Measurements from ENCODE around the gene B4GALT7. TPM values are rescaled to one million over a fixed set of nuclear protein-coding genes. Genes with fewer than 3 reads are reported as not detected.

The B4GALT7 gene
- polyA plus RNA-seq, 1 donor from 2014 or later, result 60.2 TPM

GRCh38 chr5:177610131-177610769, 10.3 kb downstream of the B4GALT7 start:
- H3K27ac ChIP-seq (ENCODE audit: low read length), result no peak overlapping the region
- no peaks in the 10 kb centered on the region for H3K27me3 ChIP-seq (ENCODE audit: insufficient read depth, low read depth, low read length)
- H3F3A ChIP-seq (ENCODE audit: insufficient read depth, low read length, poor library complexity, severe bottlenecking), result no peaks in the 10 kb centered on the region
- TF ChIP-seq EZH2 (IDR thresholded peaks at IDR 0.05; ENCODE audit: borderline replicate concordance, insufficient read depth, low read length, poor library complexity, severe bottlenecking) (no peak), TAF1 (IDR thresholded peaks at IDR 0.05; ENCODE audit: low read depth) (no peak)
- no peak overlapping the region for H2AFZ ChIP-seq (ENCODE audit: low read depth, low read length)
- H3K36me3 ChIP-seq (ENCODE audit: insufficient read depth, low read length), result no peaks in the 10 kb centered on the region
- no peak overlapping the region for H3K4me2 ChIP-seq (ENCODE audit: low read length)
- no peaks in the 10 kb centered on the region for H4K20me1 ChIP-seq (ENCODE audit: insufficient read depth)
- no peak overlapping the region for H3K9ac ChIP-seq (ENCODE audit: low read length)
- H3K79me2 ChIP-seq (replicated peaks; ENCODE audit: insufficient read depth, low read length), result no peaks in the 10 kb centered on the region
- no peaks in the 10 kb centered on the region for H3K9me2 ChIP-seq (ENCODE audit: insufficient read depth, low read length)
- H3K9me3 ChIP-seq (ENCODE audit: low read length), result no peaks in the 10 kb centered on the region
- H3K4me3 ChIP-seq (ENCODE audit: low read length), result no peak overlapping the region

GRCh38 chr5:177610770-177611445, 11.0 kb downstream of the B4GALT7 start:
- Histone ChIP-seq H3K27me3 (ENCODE audit: insufficient read depth, low read depth, low read length) (no peaks in the 10 kb centered on the region), H3K79me2 (replicated peaks; ENCODE audit: insufficient read depth, low read length) (no peaks in the 10 kb centered on the region), H3K9me2 (ENCODE audit: insufficient read depth, low read length) (no peaks in the 10 kb centered on the region), H4K20me1 (ENCODE audit: insufficient read depth) (no peaks in the 10 kb centered on the region), H3K36me3 (ENCODE audit: insufficient read depth, low read length) (no peaks in the 10 kb centered on the region), H3K27ac (ENCODE audit: low read length) (no peak overlapping the region), H3K4me3 (ENCODE audit: low read length) (no peak overlapping the region), H3K9ac (ENCODE audit: low read length) (no peak overlapping the region), H3K9me3 (ENCODE audit: low read length) (no peaks in the 10 kb centered on the region), H2AFZ (ENCODE audit: low read depth, low read length) (no peak overlapping the region), H3K4me2 (ENCODE audit: low read length) (no peak overlapping the region), H3F3A (ENCODE audit: insufficient read depth, low read length, poor library complexity, severe bottlenecking) (no peaks in the 10 kb centered on the region)
- TF ChIP-seq RAD21 (conservative IDR thresholded peaks at IDR 0.05), result no peak
- TF ChIP-seq MXI1 (conservative IDR thresholded peaks at IDR 0.05; ENCODE audit: poor library complexity, severe bottlenecking), result no peak
- no peak for TF ChIP-seq EP300 (conservative IDR thresholded peaks at IDR 0.05; ENCODE audit: poor library complexity, severe bottlenecking)
- no peak for TF ChIP-seq TAF1 (IDR thresholded peaks at IDR 0.05; ENCODE audit: low read depth)
- TF ChIP-seq EZH2 (IDR thresholded peaks at IDR 0.05; ENCODE audit: borderline replicate concordance, insufficient read depth, low read length, poor library complexity, severe bottlenecking), result no peak
- TF ChIP-seq, protein P1, sequence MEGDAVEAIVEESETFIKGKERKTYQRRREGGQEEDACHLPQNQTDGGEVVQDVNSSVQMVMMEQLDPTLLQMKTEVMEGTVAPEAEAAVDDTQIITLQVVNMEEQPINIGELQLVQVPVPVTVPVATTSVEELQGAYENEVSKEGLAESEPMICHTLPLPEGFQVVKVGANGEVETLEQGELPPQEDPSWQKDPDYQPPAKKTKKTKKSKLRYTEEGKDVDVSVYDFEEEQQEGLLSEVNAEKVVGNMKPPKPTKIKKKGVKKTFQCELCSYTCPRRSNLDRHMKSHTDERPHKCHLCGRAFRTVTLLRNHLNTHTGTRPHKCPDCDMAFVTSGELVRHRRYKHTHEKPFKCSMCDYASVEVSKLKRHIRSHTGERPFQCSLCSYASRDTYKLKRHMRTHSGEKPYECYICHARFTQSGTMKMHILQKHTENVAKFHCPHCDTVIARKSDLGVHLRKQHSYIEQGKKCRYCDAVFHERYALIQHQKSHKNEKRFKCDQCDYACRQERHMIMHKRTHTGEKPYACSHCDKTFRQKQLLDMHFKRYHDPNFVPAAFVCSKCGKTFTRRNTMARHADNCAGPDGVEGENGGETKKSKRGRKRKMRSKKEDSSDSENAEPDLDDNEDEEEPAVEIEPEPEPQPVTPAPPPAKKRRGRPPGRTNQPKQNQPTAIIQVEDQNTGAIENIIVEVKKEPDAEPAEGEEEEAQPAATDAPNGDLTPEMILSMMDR (IDR thresholded peaks at IDR 0.05; ENCODE audit: poor library complexity, severe bottlenecking), result no peak
- no peak for TF ChIP-seq POLR2AphosphoS5 (IDR thresholded peaks at IDR 0.05)
- no peak for TF ChIP-seq SMC3 (conservative IDR thresholded peaks at IDR 0.05; ENCODE audit: poor library complexity)
- TF ChIP-seq, protein P2, sequence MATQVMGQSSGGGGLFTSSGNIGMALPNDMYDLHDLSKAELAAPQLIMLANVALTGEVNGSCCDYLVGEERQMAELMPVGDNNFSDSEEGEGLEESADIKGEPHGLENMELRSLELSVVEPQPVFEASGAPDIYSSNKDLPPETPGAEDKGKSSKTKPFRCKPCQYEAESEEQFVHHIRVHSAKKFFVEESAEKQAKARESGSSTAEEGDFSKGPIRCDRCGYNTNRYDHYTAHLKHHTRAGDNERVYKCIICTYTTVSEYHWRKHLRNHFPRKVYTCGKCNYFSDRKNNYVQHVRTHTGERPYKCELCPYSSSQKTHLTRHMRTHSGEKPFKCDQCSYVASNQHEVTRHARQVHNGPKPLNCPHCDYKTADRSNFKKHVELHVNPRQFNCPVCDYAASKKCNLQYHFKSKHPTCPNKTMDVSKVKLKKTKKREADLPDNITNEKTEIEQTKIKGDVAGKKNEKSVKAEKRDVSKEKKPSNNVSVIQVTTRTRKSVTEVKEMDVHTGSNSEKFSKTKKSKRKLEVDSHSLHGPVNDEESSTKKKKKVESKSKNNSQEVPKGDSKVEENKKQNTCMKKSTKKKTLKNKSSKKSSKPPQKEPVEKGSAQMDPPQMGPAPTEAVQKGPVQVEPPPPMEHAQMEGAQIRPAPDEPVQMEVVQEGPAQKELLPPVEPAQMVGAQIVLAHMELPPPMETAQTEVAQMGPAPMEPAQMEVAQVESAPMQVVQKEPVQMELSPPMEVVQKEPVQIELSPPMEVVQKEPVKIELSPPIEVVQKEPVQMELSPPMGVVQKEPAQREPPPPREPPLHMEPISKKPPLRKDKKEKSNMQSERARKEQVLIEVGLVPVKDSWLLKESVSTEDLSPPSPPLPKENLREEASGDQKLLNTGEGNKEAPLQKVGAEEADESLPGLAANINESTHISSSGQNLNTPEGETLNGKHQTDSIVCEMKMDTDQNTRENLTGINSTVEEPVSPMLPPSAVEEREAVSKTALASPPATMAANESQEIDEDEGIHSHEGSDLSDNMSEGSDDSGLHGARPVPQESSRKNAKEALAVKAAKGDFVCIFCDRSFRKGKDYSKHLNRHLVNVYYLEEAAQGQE (IDR thresholded peaks at IDR 0.05; ENCODE audit: borderline replicate concordance), result no peak
